NCI-H748 (cell line): ENCODE measurements around the gene PSMD12.
"Not testable (repeated sequence)": the region's sequence is repeated elsewhere in the genome, so short reads cannot be mapped to it uniquely, and the experiment has no call there.

Source experiments
- DNase-seq: peaks from one replicate; lab custom pipeline; 2025; ENCODE audit not compliant: unreplicated experiment; lab: John Stamatoyannopoulos, UW

PSMD12 gene

GRCh38 chr17:67366193-67367157 is at the start of gene PSMD12:
Gene PSMD12, minus strand, starts transcription at chr17:67366577. Its CDS starts 58 bp downstream, at chr17:67366519.
- DNase-seq, result peak; percentile 92

- DNase-seq, result no peak
Measured at GRCh38 chr17:67415291-67415690, 48.9 kb upstream of the PSMD12 start.

- DNase-seq, result no peak
Measured at GRCh38 chr17:67414559-67414958, 48.2 kb upstream of the PSMD12 start.

GRCh38 chr17:67414130-67414529 is 47.8 kb upstream of the PSMD12 start:
- no peak for DNase-seq

GRCh38 chr17:67413388-67413787 is 47.0 kb upstream of the PSMD12 start:
- no peak for DNase-seq

- no peak for DNase-seq
Measured at GRCh38 chr17:67412941-67413340, 46.6 kb upstream of the PSMD12 start.

- DNase-seq, result no peak
Measured at GRCh38 chr17:67412032-67412431, 45.7 kb upstream of the PSMD12 start.

- DNase-seq, result no peak
Measured at GRCh38 chr17:67411397-67411796, 45.0 kb upstream of the PSMD12 start.

GRCh38 chr17:67408455-67408830 is 42.1 kb upstream of the PSMD12 start:
- DNase-seq, result not testable (repeated sequence)

GRCh38 chr17:67403483-67403882 is 37.1 kb upstream of the PSMD12 start:
- DNase-seq, result no peak

GRCh38 chr17:67403065-67403464 is 36.7 kb upstream of the PSMD12 start:
- DNase-seq, result no peak

- no peak for DNase-seq
Measured at GRCh38 chr17:67401598-67402504, 35.5 kb upstream of the PSMD12 start.

GRCh38 chr17:67401106-67401505 is 34.7 kb upstream of the PSMD12 start:
- DNase-seq, result no peak

GRCh38 chr17:67400193-67400592 is 33.8 kb upstream of the PSMD12 start:
- DNase-seq, result peak; percentile 13

GRCh38 chr17:67399676-67400075 is 33.3 kb upstream of the PSMD12 start:
- no peak for DNase-seq

- no peak for DNase-seq
Measured at GRCh38 chr17:67393809-67394397, 27.5 kb upstream of the PSMD12 start.

GRCh38 chr17:67392111-67392510 is 25.7 kb upstream of the PSMD12 start:
- DNase-seq, result no peak

- DNase-seq, result peak; percentile 57
Measured at GRCh38 chr17:67390646-67391361, 24.4 kb upstream of the PSMD12 start.

GRCh38 chr17:67390006-67390645 is 23.7 kb upstream of the PSMD12 start:
- DNase-seq, result no peak

- DNase-seq, result no peak
Measured at GRCh38 chr17:67388986-67389385, 22.6 kb upstream of the PSMD12 start.
